K562 (cell line): ENCODE measurements around the gene C8A. TPM values are rescaled to one million over a fixed set of nuclear protein-coding genes. Genes with fewer than 3 reads are reported as not detected.

ENCODE experiments used
- ATAC-seq: fragments of 200-7000 bp; cut with Tn5 transposase; 3 replicates; pipeline ENCODE4 v1.9.1; 2020; ENCODE audit warnings: moderate library complexity
- BruUV-seq: library from RNA; stranded (reverse); fragments of 400-500 nt; replicated peaks from 2 replicates; lab custom pipeline; 2021; lab: Mats Ljungman, UMichigan
- CTCF ChIA-PET: fragments of 300-600 bp; formaldehyde crosslinking; extraction: SDS; loops from one replicate; lab custom pipeline; 2021; ENCODE audit warnings: low intra/inter-chr PET ratio; lab: Yijun Ruan, JAX
- POLR2A ChIA-PET: fragments of 300-600, 350-650 bp; sonication (Branson Sonifier 250); formaldehyde crosslinking; extraction: SDS; loops from one replicate; lab custom pipeline; 2021; ENCODE audit warnings: antibody characterized with exemption, inconsistent platforms; lab: Yijun Ruan, JAX
- DNase-seq, 4 experiments: peaks; one replicate each; pipeline versions ENCODE4 v3.0.0 to v3.0.0-alpha.2; 2011 to 2018; ENCODE audit warnings: low spot score in 3 of 4, mixed read lengths in 3 of 4; ENCODE audit errors: extremely low read depth in 1 of 4
- FAIRE-seq: peaks from 2 replicates; lab custom pipeline; 2011; peaks lifted over from hg19 to GRCh38; lab: Jason Lieb, UNC
- H2AFZ ChIP-seq: 2 replicates; pipeline ENCODE4 v1.6.0; 2011; ENCODE audit warnings: low read depth, low read length, control low read depth, inconsistent platforms
- H3K27ac ChIP-seq: fragments of 200-600 bp; 3 replicates; pipeline ENCODE4 v1.8.0; 2011; ENCODE audit warnings: low read depth, mild to moderate bottlenecking, control low read depth, inconsistent platforms, low read length, moderate library complexity, mixed read lengths; ENCODE audit errors: extremely low read depth
- H3K27me3 ChIP-seq, 2 experiments: fragments of 300-600 bp in 1 of 2; 2 replicates in 1 of 2; 3 replicates in 1 of 2; pipeline versions ENCODE4 v1.6.0 to v1.8.0; 2011; ENCODE audit warnings: inconsistent platforms in 2 of 2, low read length in 2 of 2, mild to moderate bottlenecking in 1 of 2, mixed read lengths in 1 of 2, moderate library complexity in 1 of 2; ENCODE audit not compliant: control insufficient read depth in 2 of 2, insufficient read depth in 2 of 2
- H3K36me3 ChIP-seq: fragments of 300-600 bp; 3 replicates; pipeline ENCODE4 v1.8.0; 2011; ENCODE audit warnings: mild to moderate bottlenecking, low read length, inconsistent platforms; ENCODE audit not compliant: control insufficient read depth, insufficient read depth
- H3K4me1 ChIP-seq, 2 experiments: fragments of 200-600 bp in 1 of 2; replicated peaks in 1 of 2; 2 replicates in 1 of 2; 3 replicates in 1 of 2; pipeline versions ENCODE4 v1.5.1 to v1.8.0; 2011; ENCODE audit warnings: inconsistent platforms in 2 of 2, low read length in 2 of 2, mild to moderate bottlenecking in 1 of 2, mixed read lengths in 1 of 2, moderate library complexity in 1 of 2; ENCODE audit not compliant: control insufficient read depth in 2 of 2, insufficient read depth in 2 of 2
- H3K4me2 ChIP-seq: 2 replicates; pipeline ENCODE4 v1.6.1; 2011; ENCODE audit warnings: low read length, control low read depth, inconsistent platforms, mixed read lengths; ENCODE audit not compliant: insufficient read depth
- H3K4me3 ChIP-seq: fragments of 200-600 bp; sonication (generic), shearing (Covaris generic); 2 replicates; pipeline ENCODE4 v1.5.1; 2016; ENCODE audit warnings: control low read depth, inconsistent platforms
- H3K79me2 ChIP-seq: fragments of 200-600 bp; 3 replicates; pipeline ENCODE4 v1.8.0; 2011; ENCODE audit warnings: low read length, inconsistent platforms; ENCODE audit not compliant: control insufficient read depth, insufficient read depth
- H3K9ac ChIP-seq, 2 experiments: 2 replicates each; pipeline versions ENCODE4 v1.6.0 to v1.6.1; 2011; ENCODE audit warnings: low read depth in 2 of 2, low read length in 2 of 2, control low read depth in 1 of 2, inconsistent platforms in 1 of 2, mild to moderate bottlenecking in 1 of 2, mixed read lengths in 1 of 2; ENCODE audit not compliant: insufficient read depth in 1 of 2
- H3K9me1 ChIP-seq: one replicate; pipeline ENCODE4 v1.6.0; 2011; ENCODE audit warnings: inconsistent platforms, mild to moderate bottlenecking, low read length, moderate library complexity; ENCODE audit not compliant: control insufficient read depth, insufficient read depth
- H3K9me3 ChIP-seq: replicated peaks from 2 replicates; pipeline ENCODE4 v1.5.1; 2011; ENCODE audit warnings: low read depth, low read length, inconsistent platforms; ENCODE audit not compliant: control insufficient read depth, insufficient read depth
- H4K20me1 ChIP-seq: replicated peaks from 2 replicates; pipeline ENCODE4 v1.6.1; 2011; ENCODE audit warnings: low read length, inconsistent platforms, mixed read lengths; ENCODE audit not compliant: control insufficient read depth, insufficient read depth
- COPS2 ChIP-seq: fragments of 450-650 bp; conservative IDR thresholded peaks from 2 replicates; pipeline ENCODE4 v1.6.1; 2016; ENCODE audit warnings: mild to moderate bottlenecking, moderate library complexity
- HDAC2 ChIP-seq: fragments of 450-650 bp; IDR thresholded peaks from 2 replicates; pipeline ENCODE4 v1.6.1; 2016; ENCODE audit warnings: mild to moderate bottlenecking
- HIVEP1 ChIP-seq: fragments of 250-450 bp; sonication (Bioruptor Pico); IDR thresholded peaks from 2 replicates; pipeline ENCODE4 v1.4.0; 2020; ENCODE audit warnings: mild to moderate bottlenecking
- ILK ChIP-seq: fragments of 450-650 bp; IDR thresholded peaks from 2 replicates; pipeline ENCODE4 v1.6.1; 2016; ENCODE audit warnings: missing genetic modification characterization, low read depth, mild to moderate bottlenecking, missing compliant biosample characterization, moderate library complexity, borderline replicate concordance
- LEF1 ChIP-seq: fragments of 450-650 bp; IDR thresholded peaks from 2 replicates; pipeline ENCODE4 v1.6.1; 2016; ENCODE audit warnings: mild to moderate bottlenecking
- MAFG ChIP-seq: fragments of 450-650 bp; conservative IDR thresholded peaks from 2 replicates; pipeline ENCODE4 v1.6.1; 2016; ENCODE audit warnings: missing genetic modification characterization, missing compliant biosample characterization
- MAX ChIP-seq: sonication (generic); formaldehyde crosslinking; IDR thresholded peaks from 2 replicates; pipeline ENCODE4 v1.9.0; 2022; ENCODE audit warnings: mild to moderate bottlenecking, missing genetic modification reagents
- MCM5 ChIP-seq: fragments of 450-650 bp; IDR thresholded peaks from 2 replicates; pipeline ENCODE4 v1.6.1; 2016; ENCODE audit warnings: low read depth
- SNIP1 ChIP-seq: fragments of 450-650 bp; IDR thresholded peaks from 2 replicates; pipeline ENCODE4 v1.7.1; 2017; ENCODE audit warnings: low read depth, mild to moderate bottlenecking
- SRSF7 ChIP-seq: fragments of 200-400 bp; formaldehyde crosslinking; optimal IDR thresholded peaks from 2 replicates; pipeline ENCODE3; 2017; ENCODE audit warnings: mild to moderate bottlenecking, low read depth, low read length
- ZNF165 ChIP-seq: fragments of 250-450 bp; sonication (Bioruptor Pico); IDR thresholded peaks from 2 replicates; pipeline ENCODE4 v1.4.0; 2020; ENCODE audit warnings: borderline replicate concordance
- ZNF644 ChIP-seq: fragments of 200-800 bp; sonication (Bioruptor generic); IDR thresholded peaks from 2 replicates; pipeline ENCODE4 v1.6.1; 2016; ENCODE audit warnings: low read depth, missing genetic modification characterization, missing compliant biosample characterization
- ZNF764 ChIP-seq: fragments of 250-450 bp; sonication (Bioruptor Pico); IDR thresholded peaks from 2 replicates; pipeline ENCODE4 v1.4.0; 2020; ENCODE audit warnings: low read depth, mild to moderate bottlenecking, moderate library complexity
- ZSCAN29 ChIP-seq: fragments of 450-650 bp; IDR thresholded peaks from 2 replicates; pipeline ENCODE4 v1.6.1; 2017
- in situ Hi-C: fragments of 300-500 bp; cut with MboI; formaldehyde crosslinking; loops from 4 replicates; pipeline ENCODE4 v1.15.0; 2018; ENCODE audit warnings: inconsistent platforms, mixed read lengths
- intact Hi-C: fragments of 100-400 bp; cut with micrococcal nuclease; formaldehyde crosslinking; loops from 2 replicates; pipeline ENCODE4 v1.14.2; 2022
- polyA plus RNA-seq, 8 experiments: library from polyadenylated mRNA; depleted of rRNA in 4 of 8; stranded (reverse) in 5 of 8; unstranded in 3 of 8; fragments of >200 nt; fragmentation: Nextera tagmentation in 2 of 8; fragmentation: Illumina TruSeq in 1 of 8; extraction: Ambion mirVana in 2 of 8; extraction: Trizol in 1 of 8; gene quantifications; 2 replicates each; pipeline versions ENCODE4 v1.2.1 to v1.2.3, GENCODE V29; 2011 to 2014; ENCODE audit warnings: inconsistent platforms in 1 of 8, missing spikeins in 1 of 8
- total RNA-seq, 7 experiments: library from RNA; depleted of rRNA in 6 of 7; stranded (reverse); fragments of >200 nt in 6 of 7; fragmentation: Illumina TruSeq in 2 of 7; extraction: Trizol in 2 of 7; gene quantifications; 2 replicates each; pipeline versions ENCODE4 v1.2.1 to v1.2.3, GENCODE V29; 2011 to 2021; ENCODE audit warnings: low replicate concordance in 1 of 7
- TF ChIP-seq, protein P1 (sequence below): fragments of 250-450 bp; sonication (Bioruptor Pico); IDR thresholded peaks from 2 replicates; pipeline ENCODE4 v1.9.0; 2021; ENCODE audit warnings: mild to moderate bottlenecking, inconsistent platforms
- TF ChIP-seq, protein P2 (sequence below): fragments of 250-450 bp; sonication (Bioruptor Pico); IDR thresholded peaks from 2 replicates; pipeline ENCODE4 v1.4.0; 2020; ENCODE audit warnings: mild to moderate bottlenecking, moderate library complexity
- TF ChIP-seq, protein P3 (sequence below): fragments of 250-450 bp; sonication (Bioruptor Pico); IDR thresholded peaks from 2 replicates; pipeline ENCODE4 v1.5.0; 2021; ENCODE audit warnings: mild to moderate bottlenecking, moderate library complexity

The C8A gene
- total and polyA plus RNA-seq, 9 of the 15 experiments (the other 6 are each of a cell fraction or from before 2014, with no cell fraction given): 0.09 TPM; not detected in 8

GRCh38 chr1:56872597-56872996, 18.0 kb downstream of the C8A start:
- peaks cover 0 to 10% of the 10 kb centered on the region in 2 experiments; a peak in 1 of 5 replicates for H3K4me1 ChIP-seq
- in situ Hi-C loops (no loop called here), intact Hi-C loops (no loop called here)
- H2AFZ ChIP-seq: no peak overlapping the region; the same call in 1 of the 2 replicates
- H3K9me1 ChIP-seq: no peaks in the 10 kb centered on the region
- H3K9ac ChIP-seq: no peak overlapping the region
- no peaks in the 10 kb centered on the region for H4K20me1 ChIP-seq
- H3K4me3 ChIP-seq: no peak overlapping the region
- TF ChIP-seq, protein P1, sequence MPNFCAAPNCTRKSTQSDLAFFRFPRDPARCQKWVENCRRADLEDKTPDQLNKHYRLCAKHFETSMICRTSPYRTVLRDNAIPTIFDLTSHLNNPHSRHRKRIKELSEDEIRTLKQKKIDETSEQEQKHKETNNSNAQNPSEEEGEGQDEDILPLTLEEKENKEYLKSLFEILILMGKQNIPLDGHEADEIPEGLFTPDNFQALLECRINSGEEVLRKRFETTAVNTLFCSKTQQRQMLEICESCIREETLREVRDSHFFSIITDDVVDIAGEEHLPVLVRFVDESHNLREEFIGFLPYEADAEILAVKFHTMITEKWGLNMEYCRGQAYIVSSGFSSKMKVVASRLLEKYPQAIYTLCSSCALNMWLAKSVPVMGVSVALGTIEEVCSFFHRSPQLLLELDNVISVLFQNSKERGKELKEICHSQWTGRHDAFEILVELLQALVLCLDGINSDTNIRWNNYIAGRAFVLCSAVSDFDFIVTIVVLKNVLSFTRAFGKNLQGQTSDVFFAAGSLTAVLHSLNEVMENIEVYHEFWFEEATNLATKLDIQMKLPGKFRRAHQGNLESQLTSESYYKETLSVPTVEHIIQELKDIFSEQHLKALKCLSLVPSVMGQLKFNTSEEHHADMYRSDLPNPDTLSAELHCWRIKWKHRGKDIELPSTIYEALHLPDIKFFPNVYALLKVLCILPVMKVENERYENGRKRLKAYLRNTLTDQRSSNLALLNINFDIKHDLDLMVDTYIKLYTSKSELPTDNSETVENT (CRISPR knock-in tag): no peak
- TF ChIP-seq MCM5 (no peak), ZNF165 (CRISPR knock-in tag) (no peak), MAX (CRISPR knock-in tag) (no peak), HDAC2 (no peak), MAFG (tag) (0 out of 2 replicates have a peak, but pooled peaks have one; percentile 19), ZNF764 (CRISPR knock-in tag) (no peak), SNIP1 (no peak), COPS2 (no peak), HIVEP1 (CRISPR knock-in tag) (no peak), SRSF7 (no peak), ZSCAN29 (no peak), ZNF644 (tag) (no peak), ILK (tag) (no peak), LEF1 (peak; percentile 70; the same call in 1 of the 2 replicates)
- TF ChIP-seq, protein P2, sequence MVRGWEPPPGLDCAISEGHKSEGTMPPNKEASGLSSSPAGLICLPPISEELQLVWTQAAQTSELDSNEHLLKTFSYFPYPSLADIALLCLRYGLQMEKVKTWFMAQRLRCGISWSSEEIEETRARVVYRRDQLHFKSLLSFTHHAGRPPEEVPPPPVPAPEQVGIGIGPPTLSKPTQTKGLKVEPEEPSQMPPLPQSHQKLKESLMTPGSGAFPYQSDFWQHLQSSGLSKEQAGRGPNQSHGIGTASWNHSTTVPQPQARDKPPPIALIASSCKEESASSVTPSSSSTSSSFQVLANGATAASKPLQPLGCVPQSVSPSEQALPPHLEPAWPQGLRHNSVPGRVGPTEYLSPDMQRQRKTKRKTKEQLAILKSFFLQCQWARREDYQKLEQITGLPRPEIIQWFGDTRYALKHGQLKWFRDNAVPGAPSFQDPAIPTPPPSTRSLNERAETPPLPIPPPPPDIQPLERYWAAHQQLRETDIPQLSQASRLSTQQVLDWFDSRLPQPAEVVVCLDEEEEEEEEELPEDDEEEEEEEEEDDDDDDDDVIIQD (CRISPR knock-in tag): no peak
- TF ChIP-seq, protein P3, sequence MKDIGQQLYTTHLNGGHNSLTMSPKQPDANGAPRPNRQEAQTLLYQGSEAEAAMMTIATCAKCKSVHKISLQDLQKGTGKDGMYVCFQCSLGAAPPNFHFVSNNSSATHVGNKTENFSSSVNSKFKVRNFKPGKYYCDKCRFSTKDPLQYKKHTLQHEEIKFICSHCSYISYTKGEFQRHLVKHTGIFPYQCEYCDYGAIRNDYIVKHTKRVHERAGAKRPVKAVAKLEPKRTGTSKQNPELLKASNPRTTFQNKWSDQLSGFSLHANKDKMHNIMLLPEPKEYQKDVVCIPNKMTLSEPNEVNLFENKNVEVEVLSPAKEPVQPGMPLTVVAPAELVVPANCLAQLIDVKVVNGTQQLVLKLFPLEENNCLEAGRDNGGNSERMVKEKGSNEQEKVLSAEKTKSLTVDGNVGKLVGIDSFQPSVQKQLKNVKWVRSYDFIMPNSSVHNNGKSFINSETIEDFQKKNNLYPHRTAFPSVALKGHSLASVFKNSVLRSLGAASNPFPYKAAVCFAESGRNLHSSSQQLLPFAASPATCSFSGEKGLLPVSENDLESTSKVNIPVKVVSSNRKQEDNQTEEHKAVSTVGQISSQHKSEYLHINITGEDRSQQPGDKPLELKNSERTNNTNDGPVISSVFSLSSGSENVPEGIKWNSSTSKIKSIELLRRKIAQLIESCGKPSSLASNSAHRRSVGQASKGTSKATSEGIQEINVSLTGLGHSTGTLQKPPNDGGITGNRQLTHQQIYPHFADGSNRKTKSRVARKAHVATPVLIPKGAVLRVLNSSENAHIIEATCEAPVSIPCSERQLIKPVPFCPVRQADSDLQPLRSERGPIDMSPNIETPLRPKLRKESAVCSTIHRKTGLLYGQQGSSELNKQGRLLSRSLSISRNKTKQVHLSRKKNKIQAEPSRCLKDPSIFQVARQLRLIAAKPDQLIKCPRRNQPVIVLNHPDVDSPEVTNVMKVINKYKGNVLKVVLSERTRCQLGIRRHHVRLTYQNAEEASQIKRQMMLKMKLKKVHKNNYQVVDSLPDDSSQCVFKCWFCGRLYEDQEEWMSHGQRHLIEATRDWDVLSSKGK (CRISPR knock-in tag): no peak
- TF ChIP-seq, all 486 proteins: peak for 2
- H3K36me3 ChIP-seq: no peaks in the 10 kb centered on the region
- ChIA-PET POLR2A (no interaction called here), CTCF (no interaction called here)
- H3K27me3 ChIP-seq: no peaks in the 10 kb centered on the region
- FAIRE-seq: no peak
- H3K9me3 ChIP-seq: no peaks in the 10 kb centered on the region
- no peaks in the 10 kb centered on the region for H3K79me2 ChIP-seq
- H3K4me2 ChIP-seq: no peak overlapping the region
- no peak for ATAC-seq
- H3K27ac ChIP-seq: peak overlapping the region; percentile 28; the same call in 1 of the 3 replicates
- DNase-seq: no peak
- no TSS peak for BruUV-seq
